ENCODE measurements around the gene DAAM1.

DAAM1 gene

DNA sequence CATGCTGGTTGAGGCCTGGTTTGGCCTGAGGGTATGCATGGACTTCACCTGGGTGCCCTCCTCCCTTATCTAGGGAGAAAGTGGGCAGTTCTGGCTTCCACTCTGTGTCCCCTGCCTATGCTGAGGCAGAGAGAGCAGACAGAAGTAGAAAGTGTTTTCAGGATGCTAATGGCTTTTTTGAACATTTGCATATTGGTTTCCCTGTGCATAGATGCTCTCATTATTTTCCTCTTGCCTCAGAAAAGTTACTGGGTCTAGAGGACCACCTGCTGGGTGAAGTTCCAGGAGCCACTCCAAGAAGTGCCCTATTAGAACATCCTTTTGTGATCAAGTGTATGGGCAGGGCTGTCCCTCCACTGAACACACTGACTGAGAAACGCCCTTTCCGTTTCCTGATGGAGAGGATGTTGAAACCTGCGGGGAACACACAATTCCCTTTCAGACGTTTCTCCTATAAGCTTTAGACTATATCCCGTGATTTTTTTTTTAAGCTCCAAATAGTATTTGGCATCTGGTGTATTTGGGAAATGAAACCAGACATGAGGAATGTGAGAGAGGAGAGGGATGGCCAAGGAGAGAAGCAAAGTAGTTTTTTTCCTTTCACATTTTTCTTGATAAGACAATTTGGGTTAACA lies 66.6 kb downstream of the DAAM1 start:
- DNase-seq (ENCODE audit: low read depth in 2 of 2) = no peak

DNA sequence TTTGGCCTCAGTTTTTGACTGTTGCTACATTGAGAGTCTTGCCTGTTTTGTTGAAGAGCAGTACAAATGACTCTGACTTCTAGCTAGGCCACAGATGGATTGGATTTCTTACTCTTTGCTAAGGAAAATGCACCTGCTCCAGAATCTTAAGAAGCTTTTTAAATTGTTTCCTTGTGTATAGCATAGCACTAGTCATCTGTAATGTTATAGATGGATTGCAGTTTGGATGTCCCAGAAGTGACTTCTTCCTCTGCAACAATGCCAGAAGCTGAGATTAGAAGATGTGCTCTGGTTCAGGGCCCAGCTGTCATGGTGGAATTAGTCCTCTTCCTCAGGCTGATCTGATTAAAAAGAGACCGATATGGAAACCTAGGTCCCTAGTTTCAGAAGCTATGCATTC lies 67.9 kb downstream of the DAAM1 start:
- no peak for DNase-seq (ENCODE audit: low read depth in 2 of 2)

DNA sequence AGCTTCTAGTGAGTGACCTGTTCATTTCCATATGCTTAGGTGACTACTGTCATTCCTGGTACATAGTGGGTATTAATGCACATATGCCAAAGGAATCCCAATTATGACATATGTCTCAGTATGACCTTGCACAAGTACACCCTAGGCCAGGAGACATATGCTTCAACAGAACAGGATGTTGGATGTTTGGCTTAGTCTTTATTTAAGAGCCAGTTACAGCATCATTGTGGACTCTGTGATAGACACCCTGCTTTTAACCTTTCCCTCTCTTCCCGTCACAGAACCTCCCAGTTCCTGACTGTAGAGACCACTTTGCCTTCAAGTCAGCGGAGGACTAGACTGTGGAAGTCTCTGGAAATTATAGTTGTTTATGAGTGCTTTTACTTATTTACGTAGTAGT lies 72.9 kb downstream of the DAAM1 start:
- DNase-seq (ENCODE audit: low read depth in 2 of 2) = no peak

DNA sequence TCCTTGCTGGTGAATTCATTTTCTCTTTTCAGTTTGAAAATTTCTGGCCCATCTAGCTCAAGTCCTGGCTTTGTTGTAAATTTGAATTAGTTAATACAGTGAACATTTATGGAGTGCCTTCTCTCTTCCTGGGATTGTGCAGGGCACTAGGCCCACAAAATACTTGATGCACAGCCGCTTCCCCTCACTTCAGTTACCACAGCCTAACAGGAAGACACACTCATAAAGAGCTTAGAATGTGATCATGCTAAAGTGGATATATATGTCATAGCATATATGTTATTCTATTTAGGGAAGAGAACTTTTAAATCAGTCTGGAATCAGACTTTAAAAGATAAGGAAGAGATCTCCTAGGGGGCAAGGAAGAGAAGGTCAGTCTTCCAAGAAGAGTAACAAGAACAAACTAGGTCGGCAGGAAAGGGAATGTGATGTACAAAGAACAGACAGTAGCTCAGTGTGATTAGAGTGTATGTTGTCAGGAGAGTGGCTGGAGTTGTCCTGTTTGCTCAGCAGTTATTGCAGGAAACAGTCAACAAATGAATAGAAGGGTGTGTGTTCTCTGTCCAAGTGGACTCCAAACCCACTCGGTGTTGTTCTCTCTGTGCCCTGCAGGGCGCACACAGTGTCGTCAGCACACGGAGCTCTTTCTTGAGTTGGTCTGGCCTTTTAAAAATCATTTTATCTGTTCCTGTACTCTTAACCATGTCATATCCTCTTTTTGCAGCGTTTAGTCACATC lies 74.4 kb downstream of the DAAM1 start:
- no peak for DNase-seq (ENCODE audit: low read depth in 2 of 2)

DNA sequence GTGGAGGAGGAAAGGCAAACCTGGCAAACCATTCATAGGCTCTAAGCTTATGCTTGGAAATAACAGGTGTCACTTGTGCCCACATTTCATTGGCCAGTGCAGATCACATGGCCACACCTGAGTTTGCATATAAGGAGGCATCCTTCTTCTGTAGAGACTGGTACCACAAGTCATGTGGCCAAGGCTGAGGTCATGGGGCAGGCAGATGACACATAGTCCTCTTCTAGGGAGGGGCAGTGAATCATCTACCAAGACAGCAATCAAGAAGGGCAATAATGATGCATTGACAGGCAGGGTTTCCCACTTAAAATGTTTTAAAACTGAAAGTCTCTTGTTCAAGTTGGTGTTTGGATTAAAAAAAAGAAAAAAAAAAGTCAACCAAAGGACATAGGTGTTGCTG lies 77.3 kb downstream of the DAAM1 start:
- no peak for DNase-seq (ENCODE audit: low read depth in 2 of 2)

DNA sequence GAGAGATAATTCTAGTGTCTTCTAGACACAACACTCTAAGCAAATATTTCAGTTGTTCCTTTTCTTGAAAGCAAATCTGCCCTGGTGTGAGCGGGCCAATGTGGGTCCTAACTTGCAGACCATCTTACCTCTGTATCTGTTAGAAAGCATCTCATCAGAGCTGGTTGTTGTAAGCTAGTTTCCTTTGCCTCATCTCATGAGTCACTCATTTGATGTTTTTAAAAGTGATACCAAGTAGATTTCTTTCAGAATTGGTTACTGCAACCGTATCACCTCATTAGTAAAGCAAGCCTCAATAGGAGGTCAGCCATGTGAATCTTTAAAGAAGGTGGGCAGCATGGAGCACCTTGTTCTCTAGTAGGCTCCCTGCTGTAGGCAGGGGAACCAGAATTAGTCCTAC lies 78.6 kb downstream of the DAAM1 start:
- no peak for DNase-seq (ENCODE audit: low read depth in 2 of 2)

DNA sequence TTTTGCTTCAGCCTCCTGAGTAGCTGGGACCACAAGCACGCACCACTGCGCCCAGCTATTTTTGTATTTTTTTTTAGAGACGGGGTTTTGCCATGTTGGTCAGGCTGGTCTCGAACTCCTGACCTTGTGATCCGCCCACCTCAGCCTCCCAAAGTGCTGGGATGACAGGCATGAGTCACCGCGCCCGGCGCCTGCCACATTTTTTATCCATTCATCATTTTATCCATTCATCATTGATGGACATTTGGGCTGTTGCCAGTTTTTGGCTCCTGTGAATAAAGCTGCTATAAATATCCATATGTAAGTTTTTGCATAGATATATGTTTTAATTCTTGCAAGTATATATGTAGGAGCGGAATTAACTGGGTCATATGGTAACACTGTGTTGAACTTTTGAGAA lies 79.5 kb downstream of the DAAM1 start:
- DNase-seq (ENCODE audit: low read depth in 2 of 2) = no peak

DNA sequence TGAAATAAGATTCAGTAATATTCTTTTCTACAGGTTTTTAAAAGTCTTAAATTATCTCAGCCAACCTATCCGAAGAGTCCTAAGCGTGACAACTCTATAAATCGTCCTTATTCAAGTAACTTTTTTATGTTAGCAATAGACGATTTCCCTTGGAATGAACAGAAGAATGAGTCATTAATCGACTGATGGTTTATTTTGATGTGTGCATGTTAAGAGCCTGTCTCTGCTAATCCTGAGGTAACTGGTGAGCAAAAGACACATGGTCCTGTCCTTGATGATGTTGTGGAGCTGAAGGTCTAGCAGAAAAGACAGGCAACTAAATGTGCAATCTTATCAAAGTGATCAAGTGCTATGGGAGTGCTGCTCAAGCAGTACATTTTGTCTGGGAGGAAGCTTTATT lies 80.4 kb downstream of the DAAM1 start:
- DNase-seq (ENCODE audit: low read depth in 2 of 2) = no peak

DNA sequence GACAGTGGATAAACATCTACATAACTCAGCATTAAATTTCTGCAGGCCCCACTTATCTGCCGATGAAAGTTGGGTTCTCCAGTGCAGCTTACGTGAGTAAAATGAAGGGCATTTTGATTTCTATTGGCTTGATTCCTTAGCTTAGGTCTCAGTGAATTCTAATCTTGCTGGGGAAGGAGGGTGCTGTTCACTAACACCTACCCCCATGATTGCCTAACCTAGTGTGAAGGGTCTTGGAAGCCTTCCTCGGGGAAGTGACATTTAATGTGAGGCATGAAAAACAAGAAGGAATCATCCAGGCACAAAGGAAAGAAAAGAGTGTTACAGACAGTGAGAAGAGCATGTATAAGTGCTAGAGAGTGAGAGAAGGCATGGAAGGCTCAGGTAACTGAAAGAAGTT lies 81.0 kb downstream of the DAAM1 start:
- no peak for DNase-seq (ENCODE audit: low read depth in 2 of 2)

DNA sequence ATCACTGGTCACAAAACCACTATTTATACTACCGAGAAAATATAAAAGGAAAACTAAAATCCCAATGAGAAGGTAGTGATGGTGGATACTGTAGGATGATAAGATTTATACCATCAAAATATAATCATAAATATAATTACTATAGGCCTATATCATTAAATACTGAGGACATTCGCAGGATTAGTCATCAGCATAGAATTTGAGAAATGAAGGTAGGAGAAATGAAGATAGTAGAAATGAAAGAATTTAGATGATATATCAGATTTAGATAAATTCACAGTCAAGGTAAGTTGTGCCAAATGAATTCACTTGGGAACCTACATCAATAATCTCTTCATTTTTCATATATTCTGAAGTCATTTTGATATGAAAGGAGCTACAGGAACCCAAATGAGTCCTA lies 82.8 kb downstream of the DAAM1 start:
- no peak for DNase-seq (ENCODE audit: low read depth in 2 of 2)

DNA sequence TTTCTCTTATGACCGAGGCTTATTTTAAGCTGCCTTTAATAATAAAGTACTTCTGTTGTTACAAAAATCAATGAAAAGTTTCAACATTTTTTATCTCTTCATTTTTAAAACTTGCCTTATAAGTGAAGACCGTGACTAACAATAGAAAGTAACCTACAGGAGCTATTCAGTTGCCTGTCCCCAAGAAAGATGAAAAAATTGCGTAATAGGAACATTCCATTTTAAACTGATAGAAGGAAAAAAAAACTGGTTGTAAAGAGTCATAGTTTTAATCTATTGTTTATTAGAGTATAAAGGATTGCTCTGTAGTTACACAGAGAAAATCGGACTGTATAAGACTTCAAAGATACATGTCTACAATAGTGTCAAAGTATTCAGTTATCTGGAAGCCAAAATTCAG lies 83.3 kb downstream of the DAAM1 start:
- no peak for DNase-seq (ENCODE audit: low read depth in 2 of 2)

DNA sequence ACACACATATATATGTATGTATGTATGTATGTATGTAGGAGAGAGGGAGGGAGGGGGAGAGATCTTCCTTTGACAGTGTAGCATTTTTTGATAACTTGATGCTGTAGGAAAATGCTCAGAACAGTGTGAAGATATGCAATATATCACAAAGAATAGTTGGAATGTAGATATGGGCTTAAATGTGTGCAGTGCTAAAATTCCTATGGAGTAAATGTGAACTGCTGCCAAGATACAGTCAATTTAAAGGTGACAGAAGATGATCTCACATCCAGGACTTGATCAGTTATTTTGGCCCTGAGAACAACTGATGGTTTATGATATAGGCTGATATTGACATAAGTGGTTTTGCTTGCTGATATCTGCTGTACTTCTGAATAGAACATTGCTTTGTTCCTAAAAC lies 84.2 kb downstream of the DAAM1 start:
- DNase-seq (ENCODE audit: low read depth in 2 of 2) = no peak

DNA sequence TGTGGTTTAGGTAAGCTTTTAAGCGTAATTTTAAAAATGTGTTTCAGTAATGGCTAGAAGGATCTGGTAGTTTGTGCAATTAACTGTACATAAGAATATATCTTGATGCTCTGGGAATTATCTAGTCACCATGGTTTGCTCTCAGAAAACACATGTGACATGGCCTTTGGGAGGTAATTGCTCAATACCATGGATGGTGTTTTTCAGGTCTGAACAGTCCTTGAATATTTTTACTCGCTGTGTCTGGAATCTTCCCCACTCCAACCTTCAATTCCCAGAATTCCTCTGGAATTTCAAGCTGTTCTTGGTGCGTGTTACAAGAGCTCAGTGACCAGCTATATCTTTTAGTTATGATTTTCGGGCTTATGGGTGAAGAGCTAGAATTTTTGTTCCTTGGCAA lies 85.3 kb downstream of the DAAM1 start:
- no peak for DNase-seq (ENCODE audit: low read depth in 2 of 2)

DNA sequence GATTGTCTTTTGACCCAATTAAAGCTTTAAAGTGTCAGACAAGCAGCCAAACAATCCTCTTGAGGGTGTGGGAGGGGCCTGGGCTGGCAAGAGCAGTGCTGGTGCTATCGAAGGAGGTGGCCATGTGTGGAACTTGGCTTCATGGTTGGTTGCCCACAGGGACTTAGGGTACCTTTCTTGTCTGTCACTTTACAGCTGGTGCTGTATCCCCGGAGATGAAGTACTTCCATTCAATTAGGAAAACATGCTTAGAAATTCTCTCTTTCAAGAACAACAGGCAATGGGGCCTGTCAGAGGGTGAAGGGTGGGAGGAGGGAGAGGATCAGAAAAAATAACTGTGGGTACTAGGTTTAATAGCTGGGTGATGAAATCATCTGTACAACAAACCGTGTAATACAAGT lies 86.5 kb downstream of the DAAM1 start:
- DNase-seq (ENCODE audit: low read depth in 2 of 2) = no peak

DNA sequence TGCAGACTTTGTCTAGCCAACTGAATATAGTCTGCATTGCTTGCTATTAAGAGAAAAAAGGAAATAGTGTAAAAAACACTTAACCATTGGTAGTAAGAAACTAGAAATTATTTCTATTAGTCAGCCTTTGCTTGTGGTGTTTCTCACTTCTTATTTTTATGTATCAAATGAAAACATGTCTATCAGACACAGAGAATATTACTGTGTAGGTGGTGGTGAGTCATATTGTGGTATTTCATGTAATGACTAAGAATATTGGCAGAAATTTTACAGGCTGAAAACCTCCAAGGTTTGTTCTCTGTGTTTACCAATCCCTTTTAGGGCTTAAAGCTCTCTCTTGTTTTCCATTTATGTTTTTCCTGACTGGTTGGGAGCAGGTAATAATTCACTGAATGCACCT lies 87.2 kb downstream of the DAAM1 start:
- no peak for DNase-seq (ENCODE audit: low read depth in 2 of 2)

DNA sequence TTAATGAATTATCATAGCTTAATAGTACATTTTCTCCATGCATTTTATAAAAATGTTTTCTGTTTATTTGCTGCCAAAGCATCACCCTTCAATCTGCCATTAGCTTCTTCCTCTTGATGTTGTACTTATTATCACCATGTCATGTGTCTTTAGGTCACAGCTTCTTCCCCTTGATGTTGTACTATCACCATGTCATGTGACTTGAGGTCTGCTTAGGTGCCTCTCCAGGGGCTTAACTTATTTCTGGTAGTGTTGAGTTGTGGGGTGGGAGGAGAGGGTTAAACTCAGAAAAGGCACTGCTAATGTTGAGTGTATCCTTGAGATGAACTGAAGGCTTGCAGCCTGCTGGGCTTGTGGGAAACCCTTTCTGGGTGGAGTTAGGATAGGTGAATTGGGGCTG lies 87.8 kb downstream of the DAAM1 start:
- DNase-seq (ENCODE audit: low read depth in 2 of 2) = no peak

DNA sequence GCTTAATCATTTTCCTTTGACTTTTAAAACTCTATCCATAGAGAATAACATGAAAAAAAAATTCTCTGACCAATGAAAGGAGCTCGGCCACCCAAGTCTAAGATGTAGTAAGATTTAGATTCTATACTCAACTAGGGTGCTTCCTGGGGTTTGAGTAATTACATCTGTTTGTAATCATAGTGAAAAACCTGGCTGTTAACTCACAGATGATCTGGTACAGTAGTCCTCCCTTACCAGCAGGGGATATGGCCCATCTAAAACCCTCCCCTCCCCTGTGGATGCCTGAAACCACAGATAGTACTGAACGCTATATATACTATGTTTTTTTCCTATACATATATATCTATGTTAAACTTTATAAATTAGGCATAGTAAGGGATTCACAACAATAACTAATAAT lies 89.2 kb downstream of the DAAM1 start:
- no peak for DNase-seq (ENCODE audit: low read depth in 2 of 2)

DNA sequence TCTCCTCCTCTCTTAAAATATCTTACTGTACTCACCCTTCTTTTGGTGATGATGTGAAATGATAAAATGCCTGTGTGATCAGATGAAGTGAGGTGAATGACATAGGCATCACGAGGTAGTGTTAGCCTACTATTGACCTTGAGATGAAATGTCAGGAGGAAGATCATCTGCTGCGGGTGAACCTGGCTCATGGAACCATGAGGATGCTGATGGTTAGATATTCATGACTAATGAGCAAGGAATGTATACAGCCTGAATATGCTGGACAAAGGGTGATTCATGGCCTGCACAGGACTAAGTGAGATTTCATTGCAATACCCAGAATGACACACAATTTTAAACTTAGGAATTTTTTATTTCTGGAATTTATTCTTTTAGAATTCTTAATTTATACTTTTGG lies 89.6 kb downstream of the DAAM1 start:
- no peak for DNase-seq (ENCODE audit: low read depth in 2 of 2)

DNA sequence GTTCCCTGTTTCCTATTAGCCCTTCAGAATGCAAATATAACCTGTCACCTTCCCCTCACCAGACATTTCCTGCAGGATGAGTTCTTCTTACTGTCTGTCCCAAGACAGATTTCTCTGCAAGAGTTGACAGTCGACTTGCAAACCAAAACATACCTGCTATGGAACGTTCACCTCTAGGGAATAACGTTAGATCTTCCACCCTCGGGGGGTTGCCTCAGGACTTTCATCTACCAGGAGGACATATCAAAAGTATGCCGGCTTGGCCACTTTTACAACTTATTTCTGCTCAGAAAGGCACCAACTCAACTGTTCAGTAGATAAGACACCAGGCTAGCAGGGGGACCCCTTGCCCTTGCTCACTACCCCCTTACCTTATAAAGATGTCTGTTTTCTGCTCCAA lies 92.5 kb downstream of the DAAM1 start:
- no peak for DNase-seq (ENCODE audit: low read depth in 2 of 2)

DNA sequence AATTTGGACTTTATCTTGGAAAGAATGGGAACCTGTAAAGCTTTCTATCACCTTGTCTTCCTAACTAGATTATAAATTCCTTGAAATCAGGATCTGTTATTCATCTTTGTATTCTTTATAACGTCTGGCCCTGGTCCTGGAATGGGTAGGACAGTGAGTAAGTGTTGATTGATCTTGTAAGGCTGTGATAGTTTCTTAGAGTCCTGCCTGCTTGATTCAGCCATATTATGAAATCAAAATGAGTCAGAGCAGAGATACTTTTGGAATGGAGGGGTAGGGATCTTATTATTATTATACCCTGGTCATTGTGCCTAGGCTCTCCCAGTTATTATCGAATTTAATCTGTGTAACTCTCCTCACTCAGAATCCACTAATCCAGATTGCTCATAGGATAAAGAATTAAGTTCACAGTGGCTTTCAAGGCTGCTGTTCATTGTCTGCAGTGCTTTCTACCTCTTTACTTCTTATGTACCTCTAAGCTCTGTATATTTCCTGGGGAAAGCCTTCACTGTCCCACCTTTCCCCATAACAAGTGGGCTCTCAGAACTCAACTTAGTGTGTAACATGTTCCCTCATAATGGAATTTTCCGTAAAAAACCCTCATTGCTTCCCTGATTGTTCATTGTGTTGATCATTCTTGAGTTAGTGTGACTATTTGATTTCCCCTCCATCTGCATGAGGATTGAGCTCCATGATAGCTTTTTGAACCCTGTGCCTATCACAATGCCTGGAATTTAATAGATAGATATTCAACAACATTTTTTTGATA lies 93.3 kb downstream of the DAAM1 start:
- DNase-seq (ENCODE audit: low read depth in 2 of 2) = no peak

DNA sequence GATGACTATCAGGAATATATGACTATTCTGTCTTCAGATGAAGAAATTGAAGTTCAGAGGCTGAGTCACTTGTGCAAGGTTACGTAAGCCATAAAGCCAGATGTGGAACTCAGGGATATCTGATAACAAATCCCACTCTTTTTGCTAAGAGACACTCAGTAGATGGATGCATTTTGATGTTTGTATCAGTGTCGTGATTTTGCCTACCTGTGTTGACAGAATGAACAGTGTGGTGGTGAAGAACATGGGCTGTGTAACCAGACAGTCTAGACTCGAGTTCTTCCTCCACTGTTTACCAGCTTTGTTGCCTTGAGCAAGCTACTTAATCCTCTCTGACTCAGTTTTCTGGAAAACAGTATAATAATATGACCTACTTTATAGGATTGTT lies 93.9 kb downstream of the DAAM1 start:
- DNase-seq (ENCODE audit: low read depth in 2 of 2) = no peak

DNA sequence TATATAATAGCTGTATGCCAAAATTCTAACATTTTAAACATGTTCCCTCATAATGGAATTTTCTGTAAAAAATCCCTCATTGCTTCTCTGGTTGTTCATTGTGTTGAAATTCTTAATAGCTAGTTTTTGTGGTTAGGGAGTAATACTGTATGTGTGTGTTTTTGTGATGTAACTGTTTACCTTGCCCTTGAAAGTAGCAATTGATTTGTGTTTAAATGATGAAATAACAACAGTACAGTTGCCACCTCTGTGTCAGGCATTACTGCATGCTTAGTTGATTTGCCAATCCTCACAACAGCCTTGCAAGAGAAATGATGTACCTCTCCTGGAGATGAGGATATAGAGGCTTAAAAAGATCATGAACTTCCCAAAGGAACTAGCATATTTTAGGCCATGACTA lies 94.9 kb downstream of the DAAM1 start:
- no peak for DNase-seq (ENCODE audit: low read depth in 2 of 2)

DNA sequence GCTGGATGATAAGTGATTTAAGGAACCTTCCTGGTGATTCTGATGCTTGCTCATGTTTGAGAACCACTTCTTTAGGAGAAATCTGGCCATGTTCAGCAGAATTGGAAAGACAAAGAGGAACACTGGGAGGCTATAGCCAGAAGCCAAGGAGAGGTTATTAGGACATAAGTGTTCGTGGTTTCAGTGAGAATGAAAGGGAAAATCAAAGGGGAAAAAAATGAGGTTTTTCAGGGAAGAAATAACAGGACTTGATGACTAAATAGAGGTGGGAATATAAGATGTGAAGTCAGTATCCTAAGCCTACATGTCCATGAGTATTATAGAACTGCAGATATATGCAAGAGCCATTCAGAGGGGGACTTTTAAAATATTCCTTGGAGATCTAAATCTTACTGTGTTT lies 95.6 kb downstream of the DAAM1 start:
- no peak for DNase-seq (ENCODE audit: low read depth in 2 of 2)

Measured in stimulated activated CD4-positive, alpha-beta T cell treated with anti-CD3 and anti-CD28 coated beads, Interleukin-1b, Interleukin-23, amount 100 ng/mL, for 1 hour (primary cell).